Skeletal muscle tissue (tissue), 4 donors: ENCODE measurements around the gene NXN. TPM values are rescaled to one million over a fixed set of nuclear protein-coding genes. Genes with fewer than 3 reads are reported as not detected.

Source experiments
- H3K27ac ChIP-seq: one replicate; pipeline ENCODE4 v1.7.0; 2013; ENCODE audit warnings: mild to moderate bottlenecking, low read depth, low read length, inconsistent platforms
- H3K27me3 ChIP-seq, 3 donors: one replicate each; pipeline ENCODE4 v1.7.0; 2013; ENCODE audit warnings: low read length in 3 of 3; ENCODE audit not compliant: control insufficient read depth in 3 of 3, insufficient read depth in 3 of 3
- H3K36me3 ChIP-seq, 3 donors: one replicate each; pipeline ENCODE4 v1.7.0; 2013; ENCODE audit warnings: low read length in 3 of 3; ENCODE audit not compliant: control insufficient read depth in 3 of 3, insufficient read depth in 3 of 3
- H3K4me1 ChIP-seq, 3 donors: one replicate each; pipeline ENCODE4 v1.7.0; 2013; ENCODE audit warnings: low read length in 3 of 3, mild to moderate bottlenecking in 3 of 3; ENCODE audit not compliant: control insufficient read depth in 3 of 3, insufficient read depth in 3 of 3
- H3K4me3 ChIP-seq, 3 donors: one replicate each; pipeline ENCODE4 v1.7.0; 2013; ENCODE audit warnings: low read length in 3 of 3
- H3K9ac ChIP-seq, 3 donors: one replicate each; pipeline ENCODE4 v1.7.0; 2013; ENCODE audit warnings: low read length in 3 of 3, mild to moderate bottlenecking in 3 of 3, moderate library complexity in 2 of 3, low read depth in 1 of 3
- H3K9me3 ChIP-seq, 3 donors: one replicate each; pipeline ENCODE4 v1.7.0; 2013; ENCODE audit warnings: low read length in 3 of 3; ENCODE audit not compliant: control insufficient read depth in 3 of 3
- total RNA-seq: library from RNA; depleted of rRNA; stranded (reverse); fragments of >200 nt; gene quantifications from one replicate; pipeline ENCODE4 v1.2.3, GENCODE V29; 2014
- donor health status: Osteomylitis.

Gene NXN
- total RNA-seq, 1 donor from 2014 or later: 33.9 TPM

DNA sequence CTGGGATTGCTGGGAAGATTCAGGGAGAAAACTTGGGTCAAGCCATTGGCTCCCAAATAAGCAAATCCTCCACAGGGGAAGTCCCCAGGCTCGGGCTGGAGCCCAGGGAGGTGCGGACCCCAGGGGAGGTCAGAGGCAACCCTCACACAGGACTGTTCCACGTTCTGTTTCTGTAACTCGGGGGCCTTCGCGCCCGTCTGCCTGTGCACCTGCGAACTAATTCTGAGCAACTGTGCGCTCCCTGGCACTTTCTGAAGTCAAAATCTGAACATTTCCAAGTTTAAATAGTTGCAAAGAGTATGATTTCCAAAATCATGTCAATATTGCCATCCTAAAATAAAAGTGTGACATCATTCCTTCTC lies 34.1 kb upstream of the NXN start:
- H3K4me1 ChIP-seq: peaks cover 0 to 12% (median 7%) of the 10 kb centered on the region in 3 donors
- no peak overlapping the region for H3K27ac ChIP-seq
- no peaks in the 10 kb centered on the region for H3K9me3 ChIP-seq
- H3K27me3 ChIP-seq: no peaks in the 10 kb centered on the region
- peaks cover 14 to 21% (median 15%) of the 10 kb centered on the region in 3 donors for H3K36me3 ChIP-seq
- no peak overlapping the region for H3K9ac ChIP-seq
- H3K4me3 ChIP-seq: no peak overlapping the region

DNA sequence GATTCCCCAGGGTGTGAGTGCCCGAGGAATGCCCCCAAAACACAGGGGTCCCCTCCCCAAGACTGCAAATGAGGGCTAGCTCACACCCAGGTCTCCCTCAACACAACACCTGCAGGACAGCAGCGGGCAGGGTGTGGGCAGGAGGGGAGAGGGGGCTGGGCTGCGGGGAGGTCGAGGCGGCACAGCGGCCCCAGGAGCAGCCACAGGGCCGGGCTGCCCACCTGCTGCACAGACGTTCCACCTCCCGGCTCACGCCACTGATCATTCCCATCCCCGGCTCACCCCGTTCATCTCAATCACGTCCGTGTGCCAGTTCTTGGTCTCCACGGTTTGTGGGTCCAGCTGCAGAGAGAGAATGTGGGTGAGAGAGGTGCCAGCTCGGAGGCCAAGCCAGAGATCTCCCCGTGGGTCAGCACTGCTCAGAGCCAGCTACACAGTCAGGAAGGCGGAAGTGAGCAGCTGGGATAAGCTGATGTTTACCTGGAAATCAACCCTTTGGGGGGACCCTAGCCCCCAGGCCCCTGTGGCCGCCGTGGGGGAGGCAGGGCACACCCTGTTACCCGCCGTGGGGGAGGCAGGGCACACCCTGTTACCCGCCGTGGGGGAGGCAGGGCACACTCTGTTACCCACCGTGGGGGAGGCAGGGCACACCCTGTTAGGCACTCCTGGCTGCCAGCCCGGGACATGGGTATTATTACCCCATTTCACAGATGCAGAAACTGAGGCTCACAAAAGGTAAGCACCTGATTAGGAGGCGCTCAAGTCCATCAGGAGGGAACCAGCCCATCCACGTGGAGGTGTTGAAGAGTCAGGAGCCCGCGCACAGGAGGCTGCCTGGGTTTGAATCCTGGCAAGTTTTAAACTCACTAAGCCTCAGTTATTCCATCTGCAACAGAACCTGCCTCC lies 33.5 kb upstream of the NXN start:
- H3K36me3 ChIP-seq: peaks cover 15 to 22% (median 18%) of the 10 kb centered on the region in 3 donors
- H3K4me3 ChIP-seq: no peak overlapping the region
- no peak overlapping the region for H3K9ac ChIP-seq
- peaks cover 2 to 18% (median 7%) of the 10 kb centered on the region in 3 donors for H3K4me1 ChIP-seq
- H3K9me3 ChIP-seq: no peaks in the 10 kb centered on the region
- H3K27ac ChIP-seq: no peak overlapping the region
- H3K27me3 ChIP-seq: no peaks in the 10 kb centered on the region

DNA sequence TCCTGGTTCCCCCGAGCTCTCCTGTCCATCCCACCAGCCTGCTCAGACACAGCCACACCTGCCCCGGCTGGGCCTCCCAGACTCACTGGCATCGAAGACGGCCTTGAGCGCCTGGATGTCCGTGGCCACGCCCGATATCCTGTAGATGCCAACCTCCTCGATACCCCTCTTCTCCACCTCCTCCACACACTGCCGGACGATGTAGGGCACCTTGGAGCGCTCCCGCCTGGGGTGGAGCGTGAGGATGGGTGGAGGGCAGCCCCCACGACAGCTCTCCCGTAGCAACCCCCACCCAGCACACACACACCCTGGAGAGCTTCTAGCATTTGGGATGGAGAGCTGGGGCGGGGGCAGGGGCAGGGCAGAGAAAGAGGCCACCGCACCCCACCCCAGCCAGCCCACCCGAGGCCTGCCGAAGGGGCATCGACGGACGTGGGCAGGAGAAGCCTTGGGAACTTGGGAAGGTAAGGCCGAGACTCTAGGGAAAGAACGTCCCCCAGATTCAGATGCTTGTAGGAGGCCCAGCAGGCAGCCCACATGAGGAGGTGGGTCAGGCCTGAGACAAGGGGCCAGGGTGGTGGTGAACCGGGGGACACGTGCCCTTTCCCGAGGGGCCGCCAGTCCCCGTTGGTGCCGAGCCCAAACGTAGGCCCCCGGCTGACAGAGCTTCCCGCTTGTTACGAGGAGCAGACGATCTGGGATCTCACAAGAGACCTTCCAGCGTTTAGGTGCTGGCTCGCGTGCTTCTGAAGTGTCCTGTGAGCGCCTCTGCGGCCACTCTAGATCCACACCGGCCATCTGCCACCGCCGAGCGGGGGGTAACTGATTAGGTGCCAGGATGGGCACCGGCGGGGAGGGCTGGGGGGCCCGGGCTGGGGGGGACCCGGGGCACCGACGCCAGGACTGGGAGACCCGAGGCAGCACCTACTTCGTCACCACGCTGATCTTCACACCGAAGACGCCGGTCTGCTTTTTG lies 32.5 kb upstream of the NXN start:
- no peaks in the 10 kb centered on the region for H3K9me3 ChIP-seq
- no peaks in the 10 kb centered on the region for H3K27me3 ChIP-seq
- peaks cover 17 to 26% (median 24%) of the 10 kb centered on the region in 3 donors for H3K36me3 ChIP-seq
- no peak overlapping the region for H3K27ac ChIP-seq
- no peak overlapping the region for H3K9ac ChIP-seq
- no peak overlapping the region for H3K4me3 ChIP-seq
- peaks cover 13 to 28% (median 13%) of the 10 kb centered on the region in 3 donors for H3K4me1 ChIP-seq

DNA sequence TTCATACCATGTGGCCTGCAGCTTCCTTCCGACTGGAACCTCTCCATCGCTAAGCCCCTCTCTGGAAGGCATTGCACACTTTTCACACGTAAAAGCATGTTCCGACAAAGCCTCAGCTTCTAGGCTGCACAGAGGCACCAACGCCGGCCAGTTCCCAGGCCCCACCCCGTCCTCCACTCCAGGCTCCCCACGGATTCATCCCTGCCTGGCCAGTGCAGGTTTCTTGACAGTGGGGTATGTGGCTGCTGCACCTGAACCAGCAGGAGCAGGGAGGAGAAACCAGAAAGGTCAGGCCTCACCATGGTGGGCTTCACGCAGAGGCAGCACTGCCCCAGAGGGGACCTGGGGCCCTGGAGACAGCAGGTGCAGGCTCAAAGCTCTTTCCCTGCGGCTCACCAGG lies 31.6 kb upstream of the NXN start:
- H3K4me3 ChIP-seq: no peak overlapping the region
- no peaks in the 10 kb centered on the region for H3K9me3 ChIP-seq
- no peak overlapping the region for H3K27ac ChIP-seq
- peaks cover 17 to 33% (median 19%) of the 10 kb centered on the region in 3 donors for H3K4me1 ChIP-seq
- H3K36me3 ChIP-seq: peaks cover 17 to 26% (median 25%) of the 10 kb centered on the region in 3 donors
- H3K9ac ChIP-seq: no peak overlapping the region
- no peaks in the 10 kb centered on the region for H3K27me3 ChIP-seq

DNA sequence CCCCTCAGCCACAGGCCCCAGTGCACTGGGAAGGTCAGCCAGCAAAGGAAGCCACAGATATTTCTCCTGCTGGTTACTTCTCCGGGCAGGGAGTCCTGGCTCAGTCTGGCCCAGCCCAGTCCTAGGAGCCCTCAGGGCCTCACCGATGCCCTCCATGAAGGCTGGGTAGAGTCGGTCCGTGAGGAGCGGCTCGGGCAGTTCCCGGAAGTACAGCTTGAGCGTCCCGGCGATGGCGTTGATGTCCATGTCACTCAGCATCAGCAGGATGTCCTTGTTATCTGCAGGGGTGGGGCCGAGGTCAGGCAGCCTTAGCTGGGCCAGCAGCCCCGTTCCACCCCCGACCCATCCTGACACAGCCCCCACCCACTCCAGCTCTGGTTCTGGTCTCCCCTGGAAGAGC lies 31.0 kb upstream of the NXN start:
- H3K4me1 ChIP-seq: peaks cover 23 to 38% (median 24%) of the 10 kb centered on the region in 3 donors
- no peak overlapping the region for H3K4me3 ChIP-seq
- no peak overlapping the region for H3K9ac ChIP-seq
- H3K9me3 ChIP-seq: no peaks in the 10 kb centered on the region
- H3K27ac ChIP-seq: no peak overlapping the region
- H3K27me3 ChIP-seq: no peaks in the 10 kb centered on the region
- peaks cover 17 to 26% (median 26%) of the 10 kb centered on the region in 3 donors for H3K36me3 ChIP-seq

DNA sequence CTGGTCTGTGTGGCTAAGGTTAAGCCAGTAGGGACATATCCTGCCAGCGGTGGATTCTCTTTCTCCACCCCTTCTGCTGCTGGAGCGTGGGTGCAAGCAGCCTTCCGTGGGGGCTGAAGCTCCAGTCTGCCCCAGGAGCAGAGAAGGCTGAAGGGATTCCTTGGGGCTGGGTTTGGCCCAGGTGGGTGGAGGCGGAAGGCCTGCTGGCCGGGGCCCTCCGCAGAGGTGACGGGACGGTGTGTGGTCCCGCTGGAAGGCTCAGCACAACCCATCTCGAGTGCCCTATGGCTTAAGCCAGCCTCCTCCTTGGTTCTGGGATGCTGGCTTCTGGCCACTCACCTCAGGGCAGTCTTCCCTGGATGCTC lies 30.5 kb upstream of the NXN start:
- H3K9ac ChIP-seq: no peak overlapping the region
- H3K4me3 ChIP-seq: no peak overlapping the region
- no peak overlapping the region for H3K27ac ChIP-seq
- peaks cover 20 to 31% (median 26%) of the 10 kb centered on the region in 3 donors for H3K36me3 ChIP-seq
- H3K27me3 ChIP-seq: no peaks in the 10 kb centered on the region
- no peaks in the 10 kb centered on the region for H3K9me3 ChIP-seq
- peaks cover 28 to 44% (median 30%) of the 10 kb centered on the region in 3 donors for H3K4me1 ChIP-seq

DNA sequence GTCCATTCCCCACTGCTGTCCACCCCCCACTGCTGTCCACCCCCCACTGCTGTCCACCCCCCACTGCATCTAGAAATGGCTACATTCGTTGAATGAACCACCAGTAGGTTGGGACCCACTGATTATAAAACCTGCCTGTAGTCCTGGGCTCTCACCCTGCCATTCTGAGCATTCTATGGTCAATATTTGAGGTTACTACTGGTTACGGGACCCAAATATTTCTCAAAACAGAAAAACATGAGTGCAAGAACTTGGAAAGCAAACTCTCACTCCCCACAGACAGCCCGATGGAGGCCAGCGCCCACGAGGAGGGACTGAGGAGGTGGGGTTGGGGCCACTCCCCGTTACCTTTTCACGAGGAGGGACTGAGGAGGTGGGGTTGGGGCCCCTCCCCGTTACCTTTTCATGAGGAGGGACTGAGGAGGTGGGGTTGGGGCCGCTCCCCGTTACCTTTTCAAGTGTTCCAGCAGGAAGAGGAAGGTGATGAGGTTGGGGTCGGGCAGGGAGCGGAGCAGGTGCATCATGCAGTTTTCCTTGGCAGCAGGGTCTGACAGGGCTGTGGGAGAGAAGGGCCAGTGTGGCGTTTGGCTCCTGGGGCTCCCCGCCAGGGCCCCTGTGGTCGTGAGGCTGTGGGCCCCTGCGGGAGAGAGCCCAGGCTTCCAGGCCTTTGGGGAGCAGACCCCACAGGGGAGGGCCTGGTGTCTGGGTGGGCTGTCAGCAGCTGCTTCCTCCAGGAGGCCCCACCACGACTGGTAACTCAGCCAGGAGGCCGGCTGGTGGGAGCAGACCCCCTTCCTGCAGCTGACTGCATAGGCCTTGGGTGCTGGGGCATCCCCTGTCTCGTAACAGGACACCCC lies 29.9 kb upstream of the NXN start:
- H3K4me1 ChIP-seq: peaks cover 34 to 50% (median 36%) of the 10 kb centered on the region in 3 donors
- H3K27me3 ChIP-seq: no peaks in the 10 kb centered on the region
- peak overlapping the region in 1 of 3 donors; percentile 8 for H3K9ac ChIP-seq
- no peak overlapping the region for H3K4me3 ChIP-seq
- peak overlapping the region; percentile 52 for H3K27ac ChIP-seq
- H3K36me3 ChIP-seq: peaks cover 24 to 32% (median 27%) of the 10 kb centered on the region in 3 donors
- H3K9me3 ChIP-seq: no peaks in the 10 kb centered on the region

DNA sequence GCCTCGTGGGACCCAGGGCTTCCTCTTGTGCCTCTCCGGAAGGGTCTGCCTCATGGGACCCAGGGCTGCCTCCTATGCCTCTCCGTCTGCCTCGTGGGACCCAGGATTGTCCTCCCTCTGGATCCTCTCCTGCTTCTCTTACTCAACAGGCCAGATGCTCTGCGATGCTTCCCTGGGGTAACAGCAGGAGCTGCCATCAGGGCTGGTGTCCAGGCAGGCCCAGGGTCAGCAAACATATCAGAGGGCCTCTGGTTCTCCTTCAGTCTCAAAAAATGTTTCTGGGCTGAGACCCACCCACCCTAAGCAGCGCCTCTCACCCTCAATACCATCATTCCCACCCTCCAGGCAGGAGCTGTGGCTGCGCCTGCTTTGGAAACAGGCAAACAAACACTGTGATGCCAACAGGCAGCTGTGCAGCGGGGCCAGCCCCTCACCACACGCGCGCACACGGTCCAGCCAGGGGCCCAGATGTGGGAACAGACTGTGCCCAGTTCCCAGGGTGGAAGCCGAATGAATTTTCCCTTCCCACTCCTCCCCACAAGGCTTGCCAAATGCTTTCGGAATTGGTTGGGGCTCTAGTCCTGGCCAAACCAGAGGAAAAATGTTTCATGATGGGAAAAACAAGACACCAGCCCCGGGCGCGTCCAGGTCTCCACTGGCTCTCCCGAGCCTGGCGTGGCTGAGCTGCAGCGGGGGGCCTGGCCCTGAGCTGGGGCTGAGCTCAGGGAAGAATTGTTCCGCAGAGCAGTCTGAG lies 28.6 kb upstream of the NXN start:
- Histone ChIP-seq H3K27me3 (no peaks in the 10 kb centered on the region), H3K27ac (peak overlapping the region; percentile 52), H3K4me1 (peaks cover 45 to 62% (median 48%) of the 10 kb centered on the region in 3 donors), H3K9ac (peak overlapping the region in 2 of 3 donors; percentile 14 to 33), H3K36me3 (peaks cover 30 to 39% (median 36%) of the 10 kb centered on the region in 3 donors), H3K9me3 (no peaks in the 10 kb centered on the region), H3K4me3 (peak overlapping the region in 1 of 3 donors; percentile 6)
